Activated CD4-positive, alpha-beta T cell treated with anti-CD3 and anti-CD28 coated beads, Interleukin-2, amount 10 ng/mL, durations not matched to agents 24 days and 14 days (primary cell): ENCODE results near the gene EGFL8. TPM values are rescaled to one million over a fixed set of nuclear protein-coding genes. Genes with fewer than 3 reads are reported as not detected.
"Not testable (repeated sequence)": the region's sequence is repeated elsewhere in the genome, so short reads cannot be mapped to it uniquely, and the experiment has no call there.

Source experiments
- DNase-seq: peaks from one replicate; pipeline ENCODE4 v3.0.0; 2022
- H3K27ac Mint-ChIP-seq: one replicate; pipeline ENCODE4 v1.8.0; 2022; ENCODE audit warnings: mild to moderate bottlenecking, mixed read lengths
- H3K27me3 Mint-ChIP-seq: one replicate; pipeline ENCODE4 v1.8.0; 2022; ENCODE audit warnings: mixed read lengths
- H3K36me3 Mint-ChIP-seq: one replicate; pipeline ENCODE4 v1.8.0; 2022; ENCODE audit warnings: low read depth, mild to moderate bottlenecking, mixed read lengths
- H3K4me1 Mint-ChIP-seq: one replicate; pipeline ENCODE4 v1.8.0; 2021; ENCODE audit warnings: mixed read lengths
- H3K4me3 Mint-ChIP-seq: one replicate; pipeline ENCODE4 v1.8.0; 2022; ENCODE audit warnings: mild to moderate bottlenecking, moderate library complexity, mixed read lengths
- H3K9me3 Mint-ChIP-seq: one replicate; pipeline ENCODE4 v1.8.0; 2021; ENCODE audit warnings: mixed read lengths
- intact Hi-C: fragments of 100-400 bp; cut with micrococcal nuclease; formaldehyde crosslinking; loops from one replicate; pipeline ENCODE4 v1.15.1; 2023
- total RNA-seq: library from RNA; stranded (reverse); gene quantifications from 2 replicates; pipeline ENCODE4 v1.2.3, GENCODE V29; 2022

Gene EGFL8
- total RNA-seq, 1 donor from 2014 or later = 8.6 TPM

DNA sequence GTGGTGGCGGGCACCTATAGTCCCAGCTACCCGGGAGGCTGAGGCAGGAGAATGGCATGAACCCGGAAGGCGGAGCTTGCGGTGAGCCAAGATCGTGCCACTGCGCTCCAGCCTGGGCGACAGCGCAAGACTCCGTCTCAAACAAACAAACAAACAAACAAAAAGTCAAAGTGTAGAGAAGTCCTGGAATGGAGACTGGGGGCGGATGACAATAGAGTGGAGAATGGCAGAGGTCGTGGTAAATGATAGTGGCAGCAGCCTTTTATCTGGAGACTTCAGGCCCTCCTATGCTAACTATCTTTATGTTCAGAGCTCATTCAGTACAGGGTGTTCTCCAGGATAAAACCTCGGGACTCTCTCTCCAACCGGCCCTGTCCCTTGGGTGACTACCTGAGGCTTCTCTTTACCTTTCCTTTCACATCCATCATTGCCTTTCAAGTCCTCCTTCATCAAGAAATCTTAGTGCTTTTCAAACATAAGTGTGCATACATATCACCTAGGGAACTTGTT, 32.9 kb upstream of the EGFL8 start:
- peak overlapping the region; percentile 41 for H3K27ac Mint-ChIP-seq
- H3K4me1 Mint-ChIP-seq = peaks cover 32% of the 10 kb centered on the region
- peaks cover 9% of the 10 kb centered on the region for H3K36me3 Mint-ChIP-seq
- intact Hi-C loops = no loop called here
- H3K9me3 Mint-ChIP-seq = no peaks in the 10 kb centered on the region
- H3K4me3 Mint-ChIP-seq = peak overlapping the region; percentile 26
- DNase-seq = no peak
- H3K27me3 Mint-ChIP-seq = peaks cover 15% of the 10 kb centered on the region

DNA sequence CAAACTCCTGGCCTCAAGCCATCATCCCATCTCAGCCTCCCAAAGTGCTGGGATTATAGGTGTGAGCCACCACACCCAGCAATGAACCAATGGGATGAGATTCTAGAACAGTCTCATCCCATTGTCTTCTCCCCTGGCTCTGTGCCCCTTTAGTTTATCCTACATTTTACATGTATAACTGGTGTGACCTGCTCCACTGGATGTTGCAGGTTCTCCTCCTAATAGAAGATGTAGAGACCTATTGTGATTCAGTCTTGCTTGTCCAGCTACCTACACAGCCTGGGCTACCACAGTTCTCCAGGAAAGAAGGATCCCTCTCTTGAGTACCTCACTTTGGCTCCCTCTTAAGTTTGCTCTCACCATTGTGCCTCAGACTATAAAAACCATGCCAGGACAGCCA, 32.3 kb upstream of the EGFL8 start:
- no peak for DNase-seq
- Mint-ChIP-seq H3K4me3 (no peak overlapping the region), H3K9me3 (no peaks in the 10 kb centered on the region), H3K4me1 (peaks cover 26% of the 10 kb centered on the region), H3K27me3 (peaks cover 15% of the 10 kb centered on the region), H3K36me3 (peaks cover 3% of the 10 kb centered on the region), H3K27ac (no peak overlapping the region)
- intact Hi-C loops = no loop called here

- Mint-ChIP-seq H3K4me1 (peaks cover 12% of the 10 kb centered on the region), H3K27ac (no peak overlapping the region), H3K36me3 (no peaks in the 10 kb centered on the region), H3K27me3 (peaks cover 17% of the 10 kb centered on the region), H3K4me3 (no peak overlapping the region), H3K9me3 (no peaks in the 10 kb centered on the region)
- intact Hi-C loops = no loop called here
- no peak for DNase-seq
Observed at GRCh38 chr6:32133786-32134185, 30.6 kb upstream of the EGFL8 start.

GRCh38 chr6:32137454-32137853, 26.9 kb upstream of the EGFL8 start:
- no peak for DNase-seq
- Mint-ChIP-seq H3K27ac (no peak overlapping the region), H3K36me3 (no peaks in the 10 kb centered on the region), H3K4me3 (no peak overlapping the region), H3K4me1 (no peaks in the 10 kb centered on the region), H3K27me3 (peaks cover 25% of the 10 kb centered on the region), H3K9me3 (no peaks in the 10 kb centered on the region)
- intact Hi-C loops = no loop called here

DNA sequence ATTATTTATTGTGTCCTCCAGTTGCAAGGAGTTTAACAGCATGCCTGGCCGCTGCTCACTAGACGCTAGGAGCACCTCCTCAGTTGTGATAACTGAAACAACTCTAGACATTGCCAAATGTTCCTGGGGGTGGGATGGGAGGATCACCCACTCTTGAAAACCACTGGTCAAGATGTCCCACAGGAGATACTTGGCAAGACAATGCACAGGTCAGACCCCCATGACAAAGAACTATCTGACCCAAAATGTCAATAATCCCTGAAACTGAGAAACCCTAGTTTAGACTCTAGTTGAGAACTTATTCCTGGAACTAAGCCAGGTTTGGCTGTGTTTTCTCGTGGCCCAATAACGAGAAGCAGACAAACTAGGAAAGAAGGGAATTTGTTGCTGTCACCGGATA, 24.8 kb upstream of the EGFL8 start:
- H3K36me3 Mint-ChIP-seq = no peaks in the 10 kb centered on the region
- no peaks in the 10 kb centered on the region for H3K9me3 Mint-ChIP-seq
- intact Hi-C loops = no loop called here
- H3K4me1 Mint-ChIP-seq = no peaks in the 10 kb centered on the region
- H3K27me3 Mint-ChIP-seq = peaks cover 21% of the 10 kb centered on the region
- H3K4me3 Mint-ChIP-seq = no peak overlapping the region
- DNase-seq = no peak
- no peak overlapping the region for H3K27ac Mint-ChIP-seq

GRCh38 chr6:32140420-32141046, 23.9 kb upstream of the EGFL8 start:
- intact Hi-C loops = no loop called here
- Mint-ChIP-seq H3K4me1 (no peaks in the 10 kb centered on the region), H3K9me3 (no peaks in the 10 kb centered on the region), H3K27ac (no peak overlapping the region), H3K4me3 (no peak overlapping the region), H3K27me3 (peaks cover 19% of the 10 kb centered on the region), H3K36me3 (no peaks in the 10 kb centered on the region)
- DNase-seq = no peak

DNA sequence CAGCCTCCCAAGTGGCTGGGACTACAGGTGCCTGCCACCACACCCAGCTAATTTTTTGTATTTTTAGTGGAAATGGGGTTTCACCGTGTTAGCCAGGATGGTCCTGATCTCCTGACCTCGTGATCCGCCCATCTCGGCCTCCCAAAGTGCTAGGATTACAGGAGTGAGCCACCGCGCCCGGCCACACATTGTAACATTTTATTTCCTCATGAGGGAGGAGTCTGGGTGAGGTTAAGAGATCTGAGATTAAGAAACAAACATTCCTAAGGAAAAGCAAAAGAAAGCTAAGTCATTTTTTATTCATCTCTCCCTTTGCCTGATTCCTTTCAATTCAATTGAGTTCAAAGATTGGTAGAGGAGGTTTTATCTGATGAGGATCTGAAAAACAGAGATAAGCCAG, 20.2 kb upstream of the EGFL8 start:
- DNase-seq, H3K27ac Mint-ChIP-seq, H3K9me3 Mint-ChIP-seq, H3K36me3 Mint-ChIP-seq, intact Hi-C loops, H3K4me3 Mint-ChIP-seq: not testable (repeated sequence)
- Mint-ChIP-seq H3K4me1 (peaks cover 12% of the 10 kb centered on the region), H3K27me3 (peaks cover 49% of the 10 kb centered on the region)

DNA sequence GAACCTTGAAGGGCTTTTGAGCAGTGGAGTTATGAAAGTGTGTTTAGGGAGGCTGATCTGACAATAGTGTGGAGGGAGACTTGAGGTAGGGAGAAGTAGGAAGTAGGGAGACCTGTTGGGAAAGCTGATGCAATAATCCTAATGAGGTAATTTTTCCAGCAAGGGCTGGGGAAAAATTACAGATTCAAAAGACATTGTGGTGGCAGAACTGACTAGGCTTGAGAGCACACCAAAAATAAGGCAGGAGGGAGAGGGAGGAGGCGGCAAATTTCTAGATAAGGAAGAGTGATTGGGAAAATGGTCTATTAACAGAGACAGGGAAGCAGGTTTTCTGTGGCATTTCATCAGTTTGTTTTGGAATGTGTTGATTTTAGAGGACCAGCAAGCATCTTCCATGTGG, 18.1 kb upstream of the EGFL8 start:
- Mint-ChIP-seq H3K27me3 (peaks cover 59% of the 10 kb centered on the region), H3K4me1 (peaks cover 18% of the 10 kb centered on the region), H3K36me3 (no peaks in the 10 kb centered on the region), H3K9me3 (no peaks in the 10 kb centered on the region), H3K4me3 (no peak overlapping the region), H3K27ac (no peak overlapping the region)
- intact Hi-C loops = no loop called here
- DNase-seq = no peak

DNA sequence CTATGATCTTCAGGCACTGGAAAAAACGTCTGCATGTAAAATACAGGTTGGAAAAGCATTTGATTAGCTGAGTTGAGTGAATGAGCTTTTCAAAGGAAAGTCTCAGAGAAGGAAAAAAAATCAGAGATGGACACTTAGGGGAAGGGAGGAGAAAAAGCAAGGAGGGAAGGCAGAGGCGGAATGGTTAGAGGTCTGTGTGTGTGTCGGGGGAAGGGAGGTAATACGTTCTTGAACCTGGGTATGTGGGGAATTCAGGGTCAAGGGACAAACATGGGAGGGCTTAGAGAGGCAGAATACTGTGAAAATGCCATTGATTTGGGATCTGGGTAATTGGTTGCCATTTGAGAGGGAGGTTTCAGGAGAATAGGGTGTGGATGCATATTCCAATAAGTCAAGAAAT, 17.7 kb upstream of the EGFL8 start:
- intact Hi-C loops = no loop called here
- Mint-ChIP-seq H3K27me3 (peaks cover 59% of the 10 kb centered on the region), H3K4me3 (no peak overlapping the region)

DNA sequence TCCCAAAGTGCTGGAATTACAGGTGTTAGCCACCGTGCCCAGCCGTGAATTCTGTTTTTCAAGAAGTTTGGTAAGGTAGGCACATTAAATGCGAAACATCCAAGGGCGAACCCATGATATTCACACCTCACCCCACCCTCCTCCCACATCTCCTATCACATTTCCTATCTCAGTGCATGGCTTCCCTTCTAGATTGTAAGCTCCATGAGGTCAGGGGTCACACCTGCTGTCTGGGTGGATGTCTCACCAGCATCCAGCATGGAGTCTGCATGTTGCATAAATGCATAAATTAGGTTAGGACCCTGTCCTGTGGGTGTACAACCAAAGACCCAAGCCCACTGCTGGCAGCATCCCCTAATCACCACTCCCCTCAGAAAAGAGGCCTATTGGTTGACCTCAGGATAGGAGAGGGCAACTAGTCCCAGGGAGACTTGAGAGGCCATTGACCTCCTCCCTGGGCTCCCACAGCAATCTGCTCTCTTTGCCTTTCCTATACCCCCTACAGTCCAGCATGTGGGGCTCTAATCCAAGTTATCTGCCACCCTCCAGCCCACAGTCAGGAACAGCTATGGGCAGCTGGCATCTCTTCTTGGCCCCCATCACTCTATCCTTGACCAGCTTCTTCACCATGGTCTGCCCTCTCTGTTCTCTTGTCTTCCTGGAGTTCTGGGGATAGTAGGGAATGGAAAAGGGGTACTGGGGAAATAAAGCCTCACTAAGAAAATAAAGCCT, 16.8 kb upstream of the EGFL8 start:
- Mint-ChIP-seq H3K36me3 (no peaks in the 10 kb centered on the region), H3K27ac (no peak overlapping the region), H3K4me3 (no peak overlapping the region), H3K4me1 (peaks cover 22% of the 10 kb centered on the region), H3K9me3 (no peaks in the 10 kb centered on the region), H3K27me3 (peaks cover 61% of the 10 kb centered on the region)
- intact Hi-C loops = no loop called here
- no peak for DNase-seq

More for the DNA sequence above, 17.7 kb upstream of the EGFL8 start:
- no peaks in the 10 kb centered on the region for H3K9me3 Mint-ChIP-seq
- H3K4me1 Mint-ChIP-seq = peaks cover 20% of the 10 kb centered on the region
- DNase-seq = no peak
- H3K27ac Mint-ChIP-seq = no peak overlapping the region
- H3K36me3 Mint-ChIP-seq = no peaks in the 10 kb centered on the region

DNA sequence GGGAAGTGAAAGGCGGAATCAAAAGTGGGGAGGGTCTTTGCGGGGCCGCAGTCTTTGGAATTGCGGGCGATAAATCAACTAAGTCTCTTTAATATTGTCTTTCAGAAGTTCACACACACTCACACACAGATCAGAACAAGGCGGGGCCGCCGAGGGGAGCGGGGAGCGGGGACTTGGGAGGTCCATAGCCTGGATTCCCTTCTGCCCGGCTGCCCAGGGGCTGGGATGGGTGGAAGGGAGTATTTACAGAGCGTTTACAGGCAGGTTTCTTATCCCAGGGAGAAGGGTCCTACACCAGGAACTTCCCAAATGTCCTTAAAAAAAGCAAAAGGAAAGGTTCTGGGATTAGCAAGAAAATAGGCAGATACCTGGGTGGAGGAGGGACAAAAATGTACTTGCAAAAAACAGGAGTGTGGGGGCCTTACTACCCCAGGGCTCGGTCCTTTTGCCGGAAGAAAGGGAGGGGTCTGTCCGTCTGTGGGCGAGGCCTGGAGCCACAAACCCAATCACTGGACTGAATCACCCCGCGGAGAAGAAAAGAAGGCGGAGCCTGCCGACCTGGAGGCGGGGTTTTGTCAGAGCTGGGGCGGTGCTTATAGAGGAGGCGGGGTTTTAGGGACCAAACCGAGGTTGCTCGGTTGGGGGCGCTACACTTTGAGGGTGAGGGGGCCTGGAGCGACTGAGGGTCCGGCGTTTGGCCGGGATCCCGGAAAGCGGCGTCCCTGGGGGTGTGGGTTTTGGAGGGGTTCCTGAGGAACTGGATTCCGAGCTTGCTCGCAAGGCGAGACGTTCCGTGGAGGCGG, 15.9 kb upstream of the EGFL8 start:
- Mint-ChIP-seq H3K4me1 (peaks cover 29% of the 10 kb centered on the region), H3K36me3 (no peaks in the 10 kb centered on the region), H3K9me3 (no peaks in the 10 kb centered on the region), H3K4me3 (peak overlapping the region; percentile 86), H3K27ac (peak overlapping the region; percentile 55), H3K27me3 (peaks cover 69% of the 10 kb centered on the region)
- intact Hi-C loops = no loop called here
- DNase-seq = peak; percentile 93

- Mint-ChIP-seq H3K9me3 (no peaks in the 10 kb centered on the region), H3K4me1 (peaks cover 29% of the 10 kb centered on the region), H3K36me3 (no peaks in the 10 kb centered on the region), H3K27me3 (peaks cover 69% of the 10 kb centered on the region), H3K4me3 (peak overlapping the region; percentile 86), H3K27ac (peak overlapping the region; percentile 55)
- no peak for DNase-seq
- intact Hi-C loops = no loop called here
Observed at GRCh38 chr6:32149092-32149755, 15.2 kb upstream of the EGFL8 start.

- DNase-seq = no peak
- no peaks in the 10 kb centered on the region for H3K9me3 Mint-ChIP-seq
- H3K27ac Mint-ChIP-seq = no peak overlapping the region
- no peaks in the 10 kb centered on the region for H3K36me3 Mint-ChIP-seq
- intact Hi-C loops = loop anchor here (10.0 kb wide), 1 partner anchor 105 kb away; no protein-coding TSS in a partner anchor
- H3K27me3 Mint-ChIP-seq = peaks cover 66% of the 10 kb centered on the region
- H3K4me1 Mint-ChIP-seq = peaks cover 35% of the 10 kb centered on the region
- peak overlapping the region; percentile 13 for H3K4me3 Mint-ChIP-seq
Observed at GRCh38 chr6:32149932-32150870, 14.2 kb upstream of the EGFL8 start.
